Jurkat, Clone E6-1 (cell line): ENCODE data around the gene FGF9.

Experiments
- DNase-seq: peaks from one replicate; pipeline ENCODE4 v3.0.0-alpha.2; 2011; ENCODE audit warnings: low read depth, low spot score
- H3K4me3 ChIP-seq: 2 replicates; pipeline ENCODE4 v1.5.1; 2011; ENCODE audit warnings: mild to moderate bottlenecking, low read length, control low read depth, moderate library complexity

Gene FGF9

DNA sequence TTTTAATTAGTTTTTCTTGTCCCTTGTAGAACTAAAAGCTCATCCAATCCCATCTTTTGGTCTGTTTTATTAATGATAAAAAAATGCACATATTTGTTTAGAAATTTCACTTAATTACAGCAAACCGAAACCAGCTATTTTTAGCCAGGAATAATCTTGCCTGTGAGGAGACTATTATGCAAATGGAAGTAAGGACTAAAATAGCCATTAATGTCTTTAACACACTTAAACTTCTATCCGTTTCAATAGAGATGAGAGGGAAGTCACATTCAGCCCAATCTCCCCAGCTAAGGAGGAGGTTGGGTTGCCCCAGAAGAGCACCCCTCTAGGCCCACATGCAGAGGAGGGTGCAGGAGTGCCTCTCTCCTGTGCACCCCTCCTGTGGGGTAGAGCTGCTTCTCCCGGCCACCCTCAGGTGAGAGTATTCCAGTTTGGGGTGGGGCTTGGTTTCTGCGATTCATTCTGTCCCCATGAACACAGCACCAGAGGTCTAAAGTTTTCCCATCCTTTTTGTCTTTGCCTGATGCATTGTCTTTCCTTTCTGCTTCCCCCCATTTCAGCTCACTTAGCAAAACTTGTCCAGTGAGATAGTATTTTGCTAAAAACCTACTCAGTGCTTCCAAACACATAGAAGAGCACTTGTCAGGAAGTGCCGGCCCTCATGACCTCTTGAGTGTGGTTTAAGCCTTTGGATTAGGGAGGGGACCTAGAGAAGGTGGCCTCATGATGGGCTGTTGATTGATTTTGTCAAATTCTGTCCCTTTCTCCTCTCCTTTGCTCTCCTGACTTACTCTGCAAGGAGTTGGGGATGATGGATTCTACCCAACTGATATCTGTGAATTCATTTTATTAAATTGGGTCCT lies 28.2 kb downstream of the FGF9 start:
- no peak overlapping the region for H3K4me3 ChIP-seq
- no peak for DNase-seq

DNA sequence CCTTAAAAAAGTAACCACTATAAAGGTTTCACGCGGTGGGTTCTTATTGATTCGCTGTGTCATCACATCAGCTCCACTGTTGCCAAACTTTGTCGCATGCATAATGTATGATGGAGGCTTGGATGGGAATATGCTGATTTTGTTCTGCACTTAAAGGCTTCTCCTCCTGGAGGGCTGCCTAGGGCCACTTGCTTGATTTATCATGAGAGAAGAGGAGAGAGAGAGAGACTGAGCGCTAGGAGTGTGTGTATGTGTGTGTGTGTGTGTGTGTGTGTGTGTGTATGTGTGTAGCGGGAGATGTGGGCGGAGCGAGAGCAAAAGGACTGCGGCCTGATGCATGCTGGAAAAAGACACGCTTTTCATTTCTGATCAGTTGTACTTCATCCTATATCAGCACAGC lies 30.6 kb downstream of the FGF9 start:
- no peak for DNase-seq
- no peak overlapping the region for H3K4me3 ChIP-seq

DNA sequence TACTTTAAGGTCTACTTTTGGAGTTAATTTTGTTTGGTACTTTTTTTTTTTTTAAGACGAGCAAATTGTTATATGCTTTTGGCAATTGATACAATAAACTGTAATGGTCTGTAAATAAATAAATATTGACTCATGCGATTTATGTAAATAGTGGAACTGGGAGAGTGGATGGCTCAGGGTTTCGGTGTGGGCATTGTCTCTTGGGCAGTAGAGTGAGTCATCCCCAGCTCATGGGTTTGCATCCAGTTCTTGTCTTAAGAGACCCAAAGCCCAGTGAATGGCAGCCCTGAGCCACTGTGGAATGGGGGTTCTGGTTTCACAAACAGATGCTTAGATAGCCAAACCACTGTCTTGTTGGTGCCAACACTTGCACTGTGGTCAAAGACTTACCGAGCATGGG lies 33.0 kb downstream of the FGF9 start:
- DNase-seq = no peak
- no peak overlapping the region for H3K4me3 ChIP-seq

DNA sequence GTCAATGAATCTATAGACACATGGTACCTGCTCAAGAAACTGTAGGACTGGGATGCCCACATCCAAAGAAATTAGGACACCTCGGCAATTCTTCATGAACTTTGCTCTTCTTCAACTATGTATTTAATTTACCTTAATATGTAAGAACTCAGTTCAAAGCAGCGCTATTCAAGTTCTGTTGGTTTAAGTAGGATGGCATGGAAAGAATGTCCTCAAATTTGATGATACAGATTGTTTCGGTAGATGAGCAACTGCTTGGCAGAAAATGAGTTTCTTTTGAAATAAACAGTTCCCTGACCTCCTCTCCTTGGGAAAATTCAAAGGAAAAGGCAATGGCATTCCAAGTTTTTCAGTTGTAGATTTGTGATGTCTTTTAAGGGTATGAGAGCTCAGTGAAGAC lies 36.7 kb downstream of the FGF9 start:
- H3K4me3 ChIP-seq = no peak overlapping the region
- DNase-seq = no peak

DNA sequence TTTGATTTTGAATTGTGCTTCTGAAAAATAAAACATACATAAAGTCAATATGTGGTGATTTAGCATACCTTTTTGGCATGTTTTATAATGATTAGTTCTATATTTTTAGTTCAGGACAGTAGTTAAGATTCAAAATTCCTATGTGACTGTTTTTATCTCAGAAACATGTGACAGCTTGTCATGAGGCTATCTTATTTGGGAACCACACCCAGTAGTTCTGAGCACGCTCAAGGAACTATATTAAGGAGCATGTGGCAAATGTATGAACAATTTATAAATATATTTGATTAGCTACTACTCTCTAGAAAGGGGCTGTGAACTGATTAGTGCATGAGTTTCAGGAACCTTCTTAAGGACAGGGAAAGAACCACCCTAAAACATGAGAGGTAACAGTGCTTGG lies 38.8 kb downstream of the FGF9 start:
- DNase-seq = no peak

DNA sequence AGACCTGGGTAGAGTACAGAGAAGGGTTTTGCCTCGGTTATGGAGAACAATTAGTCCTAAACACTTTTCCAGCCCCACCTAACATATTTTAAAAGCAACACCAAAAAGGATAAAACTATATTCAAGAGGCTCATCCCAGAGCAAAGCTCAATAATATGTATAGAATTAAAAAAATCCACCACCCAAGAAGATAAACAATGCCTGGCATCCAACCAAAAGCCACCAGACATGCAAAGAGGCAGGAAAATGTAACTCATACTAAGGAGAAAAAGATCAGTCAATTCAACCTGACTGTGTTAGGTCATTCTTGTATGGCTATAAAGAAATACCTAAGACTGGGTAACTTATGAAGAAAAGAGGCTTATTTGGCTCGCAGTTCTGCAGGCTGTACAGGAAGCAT lies 39.3 kb downstream of the FGF9 start:
- no peak for DNase-seq
- H3K4me3 ChIP-seq = no peak overlapping the region

More for the DNA sequence above, 38.8 kb downstream of the FGF9 start:
- no peak overlapping the region for H3K4me3 ChIP-seq

DNA sequence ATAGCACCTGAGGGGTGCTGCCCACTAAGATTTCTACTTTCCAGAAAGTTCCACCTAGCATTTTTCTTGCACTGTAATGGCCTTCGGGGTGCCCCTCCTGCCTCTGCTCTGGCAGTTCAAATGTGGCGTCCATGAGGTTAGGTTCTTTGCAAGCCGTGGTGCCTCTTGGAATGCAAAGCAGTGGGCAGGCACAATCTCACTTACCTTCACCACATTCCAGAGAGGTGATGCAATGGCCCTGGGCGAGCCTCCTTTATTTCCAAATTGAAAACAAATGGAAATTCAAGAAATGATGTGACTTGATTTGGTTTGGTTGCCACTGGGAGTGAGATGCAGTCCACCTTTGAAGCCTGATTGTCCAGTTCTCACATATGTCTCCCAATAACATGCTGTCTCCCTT lies 46.9 kb downstream of the FGF9 start:
- H3K4me3 ChIP-seq = no peak overlapping the region
- DNase-seq = no peak

DNA sequence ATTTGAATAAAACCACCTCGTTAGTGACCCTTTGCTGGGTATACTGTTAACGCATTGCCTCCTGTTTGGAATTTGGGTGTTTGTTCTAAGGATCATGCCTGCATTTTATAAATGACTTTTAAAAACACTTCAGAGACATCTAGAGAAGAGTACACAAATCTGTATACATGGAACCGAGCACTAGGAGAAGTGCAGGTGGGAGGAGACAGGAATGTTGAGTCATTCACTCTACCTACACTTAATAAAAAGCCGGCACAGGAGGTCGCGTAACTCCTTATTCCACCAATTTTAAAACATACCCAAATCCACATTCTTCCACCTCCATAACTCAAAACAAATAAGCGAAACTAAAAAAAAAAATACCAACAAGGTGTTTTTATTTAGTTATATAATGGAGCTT lies 48.6 kb downstream of the FGF9 start:
- no peak for DNase-seq
- no peak overlapping the region for H3K4me3 ChIP-seq

DNA sequence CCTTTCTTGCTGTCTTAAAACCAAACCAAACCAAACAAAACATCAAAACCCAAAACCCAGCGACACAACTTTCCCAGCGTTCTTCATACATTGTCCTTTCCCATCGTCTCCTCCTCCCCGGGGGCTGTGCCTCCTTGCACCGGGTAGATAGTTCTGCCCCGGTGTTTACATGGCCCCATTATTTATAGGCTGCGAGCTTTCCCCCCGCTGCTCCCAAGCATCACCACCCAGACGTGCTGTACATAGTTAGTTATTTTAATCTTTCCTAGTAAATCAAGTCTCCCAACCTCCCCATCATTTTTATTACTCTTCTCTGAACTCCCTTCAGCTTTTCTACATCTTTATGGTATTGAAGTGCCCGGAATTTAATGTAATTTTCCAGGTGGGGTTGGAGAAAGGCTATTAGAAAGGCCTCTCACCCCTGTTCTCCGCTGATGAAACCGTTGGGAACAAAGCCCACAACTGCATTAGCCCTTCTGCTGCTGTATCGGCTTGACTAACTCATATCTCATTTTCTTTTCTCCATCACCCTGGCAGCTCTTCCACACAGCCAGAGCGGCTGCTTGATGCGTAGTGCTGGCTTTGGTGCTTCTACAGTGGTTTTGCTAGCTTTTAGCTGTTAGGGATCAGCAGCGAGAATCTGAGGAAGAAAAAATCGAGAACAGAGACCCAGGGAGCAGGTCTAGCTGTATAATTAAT lies 53.1 kb downstream of the FGF9 start:
- no peak overlapping the region for H3K4me3 ChIP-seq
- DNase-seq = no peak

DNA sequence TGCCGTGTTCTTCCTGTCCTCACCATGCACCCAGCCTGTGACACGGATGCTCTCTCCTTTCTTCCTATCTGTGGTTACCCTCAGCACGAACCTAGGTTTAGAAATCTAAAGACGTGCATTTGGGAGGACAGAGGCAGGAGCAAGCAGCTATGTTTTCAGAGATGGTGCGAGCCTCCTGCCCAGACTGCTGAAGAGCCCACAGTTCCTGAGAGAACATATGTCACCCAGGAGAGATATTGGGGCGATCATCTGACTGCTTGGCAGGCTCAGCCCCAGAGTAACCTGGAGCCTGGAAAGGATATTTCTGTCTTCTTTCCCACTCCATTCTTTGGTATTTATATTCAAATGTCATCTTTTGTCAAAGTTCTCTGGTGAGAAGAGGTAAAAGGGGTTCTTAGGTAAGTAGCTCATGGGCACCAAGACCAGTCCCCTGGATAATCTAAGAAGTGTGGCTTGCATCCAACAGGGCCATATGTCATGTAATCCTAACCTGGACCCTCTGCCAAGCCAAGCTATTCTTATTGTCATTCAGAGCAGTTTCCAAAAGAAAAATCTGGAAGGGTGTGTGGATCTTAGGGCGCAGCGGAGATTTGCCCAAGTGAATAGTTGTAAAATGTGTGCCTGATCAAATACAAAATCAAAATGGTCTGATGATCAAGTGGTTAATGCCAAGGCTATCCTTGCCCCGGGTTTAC lies 59.5 kb downstream of the FGF9 start:
- peak; percentile 10 for DNase-seq
- no peak overlapping the region for H3K4me3 ChIP-seq

DNA sequence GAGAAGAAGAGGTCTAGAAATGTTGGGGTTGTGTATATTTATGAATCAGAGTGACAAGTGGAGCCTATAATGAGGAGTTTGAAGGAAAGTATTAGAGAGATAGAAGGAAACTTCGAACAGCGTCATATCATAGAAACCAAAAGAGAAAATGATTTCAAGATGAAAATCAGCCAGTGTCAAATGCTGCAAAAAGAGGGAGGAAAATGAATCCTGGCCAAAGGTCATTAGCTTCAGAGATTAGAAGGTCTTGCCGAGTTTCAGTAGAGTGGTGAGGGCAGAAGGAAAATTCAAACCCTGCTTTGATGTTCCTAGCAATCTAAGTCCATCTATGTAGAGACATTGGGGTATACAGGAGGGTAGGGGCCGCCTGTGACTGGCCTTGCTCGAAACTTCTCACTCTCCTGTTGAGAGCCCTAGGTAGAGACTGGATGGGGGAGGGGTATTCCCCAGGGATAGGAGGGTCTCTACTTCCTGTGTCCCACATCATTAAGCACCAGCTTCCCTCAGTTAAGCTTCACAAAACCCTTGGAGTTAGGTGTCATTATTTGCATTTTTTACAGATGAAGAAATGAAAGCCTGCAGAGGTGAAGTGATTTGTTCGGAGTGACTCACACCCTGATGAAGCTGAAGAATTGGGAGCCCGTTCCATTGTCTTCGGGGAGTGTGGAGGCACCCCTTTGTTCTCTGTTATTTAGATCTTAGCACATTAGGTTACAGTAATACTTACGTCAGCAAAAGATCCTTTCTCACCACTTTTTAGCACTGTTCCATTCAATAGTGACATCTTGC lies 62.8 kb downstream of the FGF9 start:
- H3K4me3 ChIP-seq = no peak overlapping the region
- DNase-seq = no peak

DNA sequence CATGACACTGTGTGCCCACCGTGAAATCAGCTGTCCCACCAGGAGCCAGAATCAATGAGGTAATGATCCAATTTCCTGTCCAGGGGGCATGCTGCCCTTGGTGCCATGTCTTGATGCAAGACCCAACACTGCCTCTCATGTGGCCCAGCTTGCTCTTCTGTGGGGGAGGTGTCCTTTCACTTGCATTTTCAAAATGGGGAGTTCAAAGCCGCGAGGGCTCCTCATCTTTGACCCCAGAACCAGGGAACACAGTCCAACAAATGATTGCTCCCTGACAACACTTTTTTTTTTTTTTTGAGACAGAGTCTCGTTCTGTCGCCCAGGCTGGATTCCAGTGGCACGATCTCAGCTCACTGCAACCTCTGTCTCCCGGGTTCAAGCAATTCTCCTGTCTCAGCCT lies 64.1 kb downstream of the FGF9 start:
- H3K4me3 ChIP-seq = no peak overlapping the region
- DNase-seq = no peak

DNA sequence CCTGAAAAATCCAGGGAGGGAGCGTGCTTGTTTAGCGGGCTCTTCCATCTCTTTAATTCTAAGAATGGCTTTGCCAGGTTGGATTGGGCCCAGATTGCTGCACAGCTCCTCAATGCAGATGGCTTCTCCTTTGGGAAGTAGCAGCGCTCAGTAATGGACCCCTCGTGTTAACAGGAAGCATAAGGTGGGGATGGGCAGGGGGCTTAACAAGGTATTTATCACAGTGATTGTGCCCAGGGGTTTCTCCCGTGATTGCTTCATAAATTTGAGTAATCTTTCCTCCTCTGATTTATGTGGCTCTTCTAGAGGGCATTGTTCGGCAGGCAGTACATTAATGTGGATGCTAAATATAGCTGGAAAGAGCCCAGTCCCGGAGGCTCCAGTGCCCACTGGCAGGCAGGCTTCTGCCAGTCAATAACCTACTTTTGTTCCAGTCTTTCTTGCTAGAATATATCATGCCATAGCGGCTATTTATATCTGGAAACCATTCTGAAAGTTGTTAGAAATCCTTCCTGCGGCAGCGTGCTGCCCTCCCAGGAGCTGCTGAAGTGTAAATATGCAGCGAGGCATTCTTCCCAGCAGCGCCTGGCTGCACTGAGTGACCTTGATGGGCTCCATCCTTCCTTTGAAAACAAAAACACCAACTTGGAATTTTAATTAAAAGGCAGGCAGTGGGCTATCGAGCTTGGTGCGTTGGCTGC lies 65.0 kb downstream of the FGF9 start:
- no peak overlapping the region for H3K4me3 ChIP-seq
- no peak for DNase-seq

DNA sequence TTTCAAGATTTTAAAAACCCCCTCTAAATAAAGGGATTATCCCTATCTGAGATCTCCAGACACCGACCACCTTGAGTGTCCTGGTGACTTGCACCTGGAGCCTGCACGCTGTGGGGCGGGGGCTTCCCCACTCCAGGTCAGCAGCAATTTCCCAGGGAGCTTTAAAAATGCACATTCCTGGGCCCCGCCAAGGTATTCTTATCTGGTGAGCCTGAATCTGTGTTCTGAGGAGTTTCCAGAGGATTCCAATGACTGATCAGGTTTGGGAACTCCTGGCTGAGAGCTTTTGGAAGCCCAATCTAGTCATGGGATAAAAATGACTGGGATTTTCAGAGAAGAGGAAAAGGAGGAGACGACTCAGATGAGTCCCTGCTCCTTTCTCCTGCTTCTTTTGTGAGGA lies 66.1 kb downstream of the FGF9 start:
- DNase-seq = no peak
- no peak overlapping the region for H3K4me3 ChIP-seq

DNA sequence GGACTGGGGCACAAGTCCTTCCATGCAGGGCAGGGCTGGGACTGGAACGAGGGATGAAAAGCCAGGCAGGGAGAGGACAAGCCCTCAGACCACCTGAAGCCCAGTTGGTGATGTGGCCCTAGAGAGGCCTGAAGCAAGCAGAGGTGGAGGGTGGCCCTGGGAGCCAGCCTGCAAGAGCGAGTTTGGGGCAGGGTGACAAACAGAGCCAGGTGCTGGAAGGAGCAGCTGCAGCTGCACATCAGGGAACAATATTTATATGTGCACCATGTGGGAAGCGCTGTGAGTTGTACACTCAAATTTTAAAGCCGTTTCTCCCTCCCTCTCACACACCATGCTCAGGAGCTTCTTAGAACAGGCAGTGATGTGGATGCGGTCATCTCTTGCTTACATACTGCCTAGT lies 67.8 kb downstream of the FGF9 start:
- H3K4me3 ChIP-seq = no peak overlapping the region
- no peak for DNase-seq

DNA sequence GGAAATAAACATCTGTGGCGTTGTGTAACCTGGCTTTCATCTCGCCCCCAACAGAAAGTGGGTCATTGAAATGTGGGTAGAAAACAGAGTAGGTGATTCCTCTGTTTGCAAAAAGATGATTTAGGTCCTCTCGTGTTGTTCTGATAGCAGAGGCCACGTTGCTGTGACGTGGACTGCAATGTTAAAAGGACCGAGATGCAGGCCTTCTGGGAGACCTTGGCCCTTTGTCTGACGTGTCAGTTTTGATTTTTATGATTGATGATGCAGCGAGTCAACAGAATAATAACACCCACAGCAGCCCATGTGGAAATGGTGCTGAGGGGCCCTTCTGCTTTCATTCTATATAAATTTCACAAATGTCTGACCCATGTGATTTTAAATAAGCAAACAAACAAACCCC lies 68.9 kb downstream of the FGF9 start:
- H3K4me3 ChIP-seq = no peak overlapping the region
- DNase-seq = no peak

DNA sequence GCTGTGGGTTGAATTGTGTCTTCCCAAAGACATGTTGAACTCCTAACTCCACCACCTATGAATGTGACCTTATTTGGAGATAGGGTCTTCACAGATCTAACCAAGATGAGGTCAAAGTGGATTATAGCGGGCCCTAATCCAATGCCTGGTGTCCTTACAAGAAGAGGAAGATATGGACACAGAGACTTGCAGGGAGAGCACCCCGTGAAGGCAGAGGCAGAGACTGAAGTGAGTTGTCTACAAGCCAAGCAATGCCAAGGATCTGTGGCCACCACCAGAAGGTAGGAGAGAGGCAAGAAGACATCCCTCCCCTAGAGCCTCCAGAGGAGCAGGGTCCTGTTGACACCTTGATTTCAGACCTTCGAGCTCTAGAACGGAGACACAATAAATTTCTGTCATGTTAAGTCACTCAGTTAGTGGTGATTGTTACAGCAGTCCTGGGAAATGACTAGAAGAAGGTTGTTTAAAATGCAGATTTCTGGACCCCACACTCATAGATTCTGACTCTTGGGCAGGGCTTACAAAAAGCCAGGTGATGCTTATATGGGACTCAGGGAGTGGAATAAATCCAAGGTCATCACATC lies 70.6 kb downstream of the FGF9 start:
- no peak overlapping the region for H3K4me3 ChIP-seq
- no peak for DNase-seq

DNA sequence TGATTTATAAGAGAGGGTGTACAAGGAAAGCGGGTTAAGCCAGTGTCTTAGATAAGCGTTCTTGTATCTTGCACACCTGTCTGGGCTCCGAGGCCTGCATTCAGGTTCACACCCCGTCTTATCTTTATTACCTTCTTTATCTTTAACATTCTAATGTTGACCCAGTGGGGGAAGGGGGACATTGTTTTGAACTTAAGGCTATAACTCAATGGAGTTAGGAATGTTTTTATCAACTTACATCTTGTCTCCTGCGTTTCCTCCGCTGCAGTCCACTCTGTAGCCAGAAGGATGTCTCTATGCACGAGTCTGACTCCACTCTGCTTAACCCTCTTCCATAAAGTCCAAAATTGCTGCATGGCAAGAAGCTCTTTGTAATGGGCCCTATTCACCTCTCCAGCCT lies 71.2 kb downstream of the FGF9 start:
- no peak overlapping the region for H3K4me3 ChIP-seq
- DNase-seq = no peak

DNA sequence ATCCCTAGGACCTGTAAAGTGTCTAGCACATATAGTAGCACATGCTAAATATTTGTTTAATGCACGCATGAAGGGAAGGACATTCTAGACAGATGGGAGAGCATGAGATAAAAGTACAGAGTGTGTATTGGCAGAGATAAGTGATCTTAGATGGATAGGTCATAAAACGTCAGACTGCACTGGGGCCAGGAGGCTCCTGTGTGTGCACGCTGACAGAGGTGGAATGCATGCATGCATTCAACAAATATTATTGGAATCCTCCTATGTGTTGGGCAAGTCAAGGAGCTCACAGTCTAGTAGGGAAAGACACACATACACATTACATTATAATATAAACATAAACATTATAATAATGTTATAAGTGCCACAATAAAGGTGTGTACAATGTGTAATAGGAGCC lies 73.3 kb downstream of the FGF9 start:
- H3K4me3 ChIP-seq = no peak overlapping the region
- no peak for DNase-seq
